Glomerular visceral epithelial cell (primary cell): ENCODE results near the gene SLC16A2.
"Not testable (repeated sequence)": the region's sequence is repeated elsewhere in the genome, so short reads cannot be mapped to it uniquely, and the experiment has no call there.

Experiments
- DNase-seq: peaks from one replicate; pipeline ENCODE4 v3.0.0-alpha.2; 2016; ENCODE audit errors: extremely low spot score

Gene SLC16A2

DNA sequence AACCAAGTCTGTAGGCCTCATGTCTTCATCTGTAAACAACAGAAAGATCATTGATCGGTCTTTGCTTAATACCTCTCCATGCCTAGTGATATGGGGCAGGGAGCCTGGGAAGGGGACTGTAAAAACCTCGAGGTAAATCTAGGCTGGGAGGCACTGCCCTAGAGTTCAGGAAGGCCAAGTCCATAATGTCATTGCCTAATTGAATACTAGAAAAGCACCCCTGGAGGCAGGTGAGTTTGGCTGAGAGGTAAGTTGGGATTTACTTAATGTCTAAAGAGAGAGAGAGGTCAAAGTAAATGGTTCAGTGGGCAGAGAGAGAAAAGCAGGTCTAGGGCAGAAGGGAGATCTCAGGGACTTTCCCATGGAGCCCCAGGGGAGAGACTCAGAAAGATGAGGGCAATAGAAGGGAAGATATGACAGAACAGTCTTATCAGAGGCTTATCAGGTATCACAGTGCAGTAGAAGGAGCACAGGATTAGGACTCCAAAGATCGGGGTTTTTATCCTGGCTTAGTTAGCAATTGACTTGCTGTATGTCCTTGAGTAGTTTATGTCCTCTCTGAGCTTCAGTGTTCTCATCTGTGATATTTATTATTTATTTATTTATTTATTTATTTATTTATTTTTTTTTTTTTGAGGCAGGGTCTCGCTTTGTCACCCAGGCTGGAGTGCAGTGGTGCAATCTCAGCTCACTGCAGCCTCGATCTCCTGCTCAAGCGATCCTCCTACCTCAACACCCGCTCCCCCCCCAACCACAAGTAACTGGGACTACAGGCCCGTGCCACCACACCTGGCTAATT is 85.2 kb downstream of the SLC16A2 start:
- no peak for DNase-seq

DNA sequence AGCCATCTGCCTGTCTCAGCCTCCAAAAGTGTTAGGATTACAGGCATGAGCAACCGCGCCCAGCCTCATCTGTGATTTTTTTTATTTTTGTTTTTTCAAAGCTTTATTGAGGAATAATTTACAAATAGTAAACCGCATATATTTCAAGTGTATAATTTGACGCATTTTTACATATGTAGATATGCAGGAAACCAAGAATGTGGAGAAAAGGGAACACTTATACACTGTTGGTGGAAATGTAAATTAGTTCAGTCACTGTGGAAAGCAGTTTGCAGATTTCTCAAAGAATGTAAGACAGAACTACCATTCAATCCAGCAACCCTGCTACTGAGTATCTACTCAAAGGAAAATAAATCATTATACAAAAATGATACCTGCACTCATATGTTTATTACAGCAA is 85.9 kb downstream of the SLC16A2 start:
- DNase-seq, result no peak

DNA sequence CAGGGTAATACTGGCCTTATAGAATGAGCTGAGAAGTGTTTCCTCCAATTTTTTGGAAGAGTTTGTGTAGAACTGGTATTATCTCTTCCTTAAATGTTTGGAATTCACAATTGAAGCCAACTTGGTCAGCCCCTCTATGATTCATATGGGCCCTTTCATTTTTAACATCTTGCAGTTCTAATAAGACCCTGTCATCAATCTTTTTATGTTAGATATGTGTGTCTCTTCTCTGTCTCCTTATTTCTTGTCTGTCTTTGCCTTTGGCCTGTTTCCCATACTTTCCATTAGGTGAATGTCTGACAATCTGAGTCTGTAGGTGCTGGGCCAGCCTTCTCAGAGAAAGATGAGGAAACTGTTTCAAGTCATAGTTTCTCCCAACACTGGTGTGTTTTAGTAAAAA is 88.7 kb downstream of the SLC16A2 start:
- DNase-seq, result no peak

DNA sequence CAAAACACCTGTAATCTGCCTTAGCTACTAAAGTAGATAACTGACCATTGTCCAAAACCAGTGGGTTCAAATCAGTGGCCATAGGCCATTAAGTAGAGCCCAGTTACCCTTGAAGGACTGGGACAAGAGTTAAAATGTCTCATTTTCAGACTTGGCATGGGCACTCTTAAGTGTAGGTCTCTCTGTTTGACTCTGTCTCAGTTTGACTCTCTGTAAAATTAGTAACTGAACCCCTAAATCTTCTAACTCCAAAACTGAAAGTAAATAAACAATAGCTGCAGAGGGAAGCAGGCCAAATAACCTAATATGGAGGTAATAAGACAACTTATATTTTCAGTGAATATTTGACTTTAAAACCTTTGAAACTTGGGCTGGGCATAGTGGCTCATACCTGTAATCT is 89.1 kb downstream of the SLC16A2 start:
- DNase-seq, result no peak

DNA sequence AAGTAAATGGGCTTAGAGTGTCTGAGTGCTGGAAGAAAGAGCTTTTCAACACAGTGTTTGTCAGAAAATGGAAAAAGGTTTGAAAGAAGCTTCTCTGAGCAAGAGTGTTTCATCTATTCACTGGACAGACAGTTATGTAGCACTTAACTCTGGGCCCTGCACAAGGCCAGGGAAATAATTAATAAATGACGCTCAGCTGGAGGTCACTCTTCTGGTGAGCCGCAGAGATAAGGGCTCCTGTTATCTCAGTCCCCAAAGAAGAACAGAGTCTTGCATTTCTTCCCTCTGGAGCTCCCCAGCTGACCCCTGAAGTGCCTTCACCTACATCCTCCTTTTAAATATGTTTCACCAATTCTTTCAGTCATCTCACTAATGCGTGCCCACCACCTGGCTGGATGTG is 90.4 kb downstream of the SLC16A2 start:
- no peak for DNase-seq

DNA sequence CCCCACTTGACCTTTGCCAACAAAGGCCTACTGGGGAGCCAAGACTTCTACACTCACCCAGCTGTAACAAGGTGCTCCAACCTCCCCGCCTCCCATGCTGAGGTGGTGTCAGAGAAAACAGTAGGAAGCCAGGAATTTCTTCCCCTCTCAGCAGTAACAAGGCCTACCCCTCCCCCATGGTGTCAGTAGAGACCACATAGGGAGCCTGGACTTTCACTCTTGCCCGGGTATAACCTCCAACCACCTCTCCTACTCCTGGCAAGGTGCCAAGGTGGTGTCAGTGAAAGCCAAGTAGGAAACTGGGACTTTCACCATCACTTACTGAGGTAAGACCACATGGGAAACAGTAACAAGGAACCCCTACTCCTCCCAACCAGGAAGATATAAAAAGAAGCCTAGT is 93.1 kb downstream of the SLC16A2 start:
- DNase-seq, result peak; percentile 38

DNA sequence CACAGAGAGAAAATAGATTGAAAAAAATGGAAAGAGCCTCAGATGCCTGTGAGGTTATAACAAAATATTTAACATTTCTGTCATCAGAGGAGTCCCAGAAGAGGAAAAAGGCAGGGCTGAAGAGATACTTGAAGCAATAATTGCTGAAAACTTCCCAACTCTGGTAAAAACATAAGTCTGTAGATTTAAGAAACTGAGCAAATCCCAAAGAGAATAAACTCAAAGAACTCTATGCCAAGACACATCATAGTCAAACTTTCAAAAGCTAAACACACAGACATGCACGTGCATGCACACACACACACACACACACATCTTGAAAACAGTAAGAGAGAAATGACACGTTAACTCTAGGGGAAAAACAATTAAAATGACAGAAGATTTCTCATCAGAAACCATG is 94.1 kb downstream of the SLC16A2 start:
- no peak for DNase-seq

DNA sequence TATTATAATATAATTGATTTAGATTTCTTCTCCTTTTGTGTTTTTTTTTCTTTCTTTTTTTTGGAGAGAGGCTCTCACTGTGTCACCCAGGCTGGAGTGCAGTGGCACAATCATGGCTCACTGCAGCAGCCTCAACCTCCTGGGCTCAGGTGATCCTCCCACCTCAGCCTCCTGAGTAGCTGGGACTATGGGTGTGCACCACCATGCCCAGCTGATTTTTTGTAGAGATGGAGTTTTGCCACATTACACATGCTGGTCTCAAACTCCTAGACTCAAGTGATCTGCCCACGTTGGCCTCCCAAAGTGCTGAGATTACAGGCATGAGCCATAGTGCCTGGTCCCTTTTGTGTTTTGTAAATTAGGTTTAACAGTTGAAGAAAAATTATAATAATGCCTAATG is 94.7 kb downstream of the SLC16A2 start:
- DNase-seq, result not testable (repeated sequence)

DNA sequence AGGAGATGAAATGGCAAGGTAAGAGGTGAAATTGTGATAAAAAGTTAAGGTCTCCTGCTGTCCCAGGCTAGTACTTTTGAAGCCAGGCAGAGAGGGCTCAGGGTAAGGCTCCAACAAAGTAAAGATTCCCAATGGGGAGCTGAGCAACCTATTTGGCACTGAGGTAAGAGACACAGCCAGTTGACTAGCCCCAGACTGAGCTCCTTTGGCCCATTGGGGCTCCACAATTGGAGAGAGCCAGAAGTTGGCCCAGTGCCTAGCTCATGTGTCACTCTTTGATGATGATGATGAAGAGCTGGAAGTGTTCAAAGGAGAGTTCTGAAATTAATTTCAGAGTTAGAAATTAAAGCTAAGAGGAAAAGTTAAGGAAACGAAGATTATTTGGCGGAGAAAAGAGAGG is 98.6 kb downstream of the SLC16A2 start:
- DNase-seq, result no peak

DNA sequence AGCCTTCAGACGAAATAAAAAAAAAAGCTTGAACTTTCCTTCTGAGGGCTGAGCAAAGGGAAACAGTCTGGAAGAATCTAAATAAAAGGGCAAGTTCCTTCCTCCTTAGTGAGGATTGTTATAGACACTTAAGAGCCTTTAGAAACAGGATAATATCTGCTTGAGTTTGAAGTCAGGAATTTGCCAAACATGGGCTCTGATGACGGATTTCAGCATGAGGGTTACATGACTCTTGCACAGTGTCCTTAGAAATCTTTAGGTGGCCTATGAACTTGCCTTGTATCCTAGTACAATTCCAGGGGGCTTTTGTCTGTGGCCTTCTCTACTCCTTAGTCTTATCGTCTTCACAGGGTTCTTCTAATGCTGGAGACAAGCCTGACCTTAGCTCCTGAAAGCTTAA is 99.0 kb downstream of the SLC16A2 start:
- DNase-seq, result no peak

DNA sequence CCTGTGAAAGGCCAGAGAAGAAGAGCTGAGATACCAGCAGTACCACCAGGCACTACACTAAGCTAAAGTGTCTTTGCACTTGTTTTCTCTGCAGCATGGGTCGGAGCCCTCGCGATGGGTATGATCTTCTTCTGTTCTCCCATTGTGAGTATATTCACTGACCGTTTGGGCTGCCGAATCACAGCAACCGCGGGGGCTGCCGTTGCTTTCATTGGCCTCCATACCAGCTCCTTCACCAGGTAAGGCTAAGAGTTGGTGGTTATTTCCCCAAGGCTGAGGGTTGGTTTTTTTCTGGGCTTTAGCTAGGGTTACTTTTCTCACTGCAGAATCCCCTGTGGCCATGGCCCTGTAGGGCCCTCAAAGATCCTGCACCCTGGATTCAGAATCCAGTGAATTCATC is 99.6 kb downstream of the SLC16A2 start:
- no peak for DNase-seq

DNA sequence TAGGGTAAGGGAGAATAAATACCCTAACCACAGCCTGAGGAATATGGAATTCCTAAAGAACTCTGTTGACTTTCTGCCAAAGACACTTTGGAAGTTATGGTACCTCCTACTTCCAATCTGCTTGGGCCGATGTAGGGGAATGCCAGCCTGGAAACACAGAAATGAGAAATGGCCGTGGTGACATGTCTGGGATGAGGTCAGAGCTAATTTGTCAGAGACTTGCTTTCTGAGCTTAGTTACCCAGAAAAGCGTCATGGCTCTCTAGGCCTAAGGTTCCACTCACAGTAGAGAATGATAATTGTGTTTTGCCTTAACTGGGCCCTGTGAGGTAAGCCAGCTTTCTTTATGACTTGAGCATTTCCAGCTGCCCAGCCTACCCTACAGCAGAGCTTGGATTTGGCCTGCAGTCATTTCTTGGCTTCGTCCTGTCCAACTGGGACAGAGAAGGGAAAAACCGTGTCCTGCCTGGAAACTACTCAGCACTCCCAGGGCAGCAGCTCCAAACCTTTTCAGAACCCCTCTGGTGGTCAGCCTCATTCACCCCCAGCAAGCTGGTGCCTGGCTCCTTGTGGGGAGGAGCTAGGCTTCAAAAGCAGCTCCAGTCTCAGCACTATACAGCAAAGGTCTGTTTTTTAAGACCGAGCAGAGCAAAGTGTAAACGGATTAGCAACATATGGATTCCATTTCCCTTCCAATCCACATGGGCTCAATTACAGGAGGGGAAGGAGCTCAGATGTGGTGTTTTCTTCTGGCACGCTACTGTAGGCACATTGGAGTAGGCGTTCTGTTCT is 100.9 kb downstream of the SLC16A2 start:
- peak; percentile 64 for DNase-seq

DNA sequence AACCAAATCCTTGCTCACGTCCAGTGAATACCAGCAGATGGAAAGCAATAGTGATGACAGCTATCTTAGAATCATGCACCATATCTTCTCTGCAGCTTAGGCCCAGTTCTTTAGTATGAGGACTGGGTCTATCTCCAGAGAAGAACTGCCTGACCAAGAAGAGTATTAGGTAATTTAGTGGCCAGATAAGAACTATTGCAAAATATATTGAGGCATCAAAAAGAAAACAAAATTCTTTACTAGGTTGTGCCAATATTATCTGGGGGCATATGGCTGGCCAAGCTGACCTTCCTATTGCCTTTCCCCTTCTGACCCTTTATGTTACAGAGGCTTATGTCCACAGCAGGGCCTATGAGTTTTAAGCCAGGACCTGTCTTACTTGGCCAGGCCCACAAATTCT is 101.9 kb downstream of the SLC16A2 start:
- DNase-seq, result no peak

DNA sequence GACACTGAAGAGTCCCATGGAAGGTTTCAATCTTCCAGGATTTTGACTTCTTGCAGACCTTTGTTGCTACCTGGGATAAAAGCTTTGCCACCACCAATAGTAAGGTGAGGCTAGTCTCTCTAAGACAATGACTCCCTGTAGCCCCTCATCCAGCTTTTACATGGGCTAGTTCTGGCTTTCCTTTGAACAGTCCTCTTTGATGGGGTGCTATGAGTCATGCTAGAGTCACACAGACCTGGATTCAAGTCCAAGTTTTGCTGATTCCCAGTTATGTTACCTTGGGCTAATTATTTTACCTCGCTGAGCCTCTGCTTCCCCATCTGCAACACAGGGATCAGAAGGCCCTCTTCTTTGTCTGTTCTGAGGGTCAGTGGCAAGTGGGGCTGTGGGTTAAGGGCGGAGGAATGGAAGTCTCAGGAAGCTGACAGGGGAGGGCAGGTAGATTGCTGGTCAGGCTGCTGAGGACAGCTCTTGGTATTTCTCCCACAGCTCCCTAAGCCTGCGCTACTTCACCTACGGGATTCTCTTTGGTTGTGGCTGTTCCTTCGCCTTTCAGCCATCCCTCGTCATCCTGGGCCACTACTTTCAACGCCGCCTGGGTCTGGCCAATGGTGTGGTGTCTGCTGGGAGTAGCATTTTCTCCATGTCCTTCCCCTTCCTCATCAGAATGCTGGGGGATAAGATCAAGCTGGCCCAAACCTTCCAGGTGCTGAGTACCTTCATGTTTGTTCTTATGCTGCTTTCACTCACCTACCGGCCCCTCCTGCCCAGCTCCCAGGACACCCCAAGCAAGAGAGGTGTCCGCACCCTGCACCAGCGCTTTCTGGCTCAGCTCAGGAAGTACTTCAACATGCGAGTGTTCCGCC is 102.8 kb downstream of the SLC16A2 start:
- no peak for DNase-seq

DNA sequence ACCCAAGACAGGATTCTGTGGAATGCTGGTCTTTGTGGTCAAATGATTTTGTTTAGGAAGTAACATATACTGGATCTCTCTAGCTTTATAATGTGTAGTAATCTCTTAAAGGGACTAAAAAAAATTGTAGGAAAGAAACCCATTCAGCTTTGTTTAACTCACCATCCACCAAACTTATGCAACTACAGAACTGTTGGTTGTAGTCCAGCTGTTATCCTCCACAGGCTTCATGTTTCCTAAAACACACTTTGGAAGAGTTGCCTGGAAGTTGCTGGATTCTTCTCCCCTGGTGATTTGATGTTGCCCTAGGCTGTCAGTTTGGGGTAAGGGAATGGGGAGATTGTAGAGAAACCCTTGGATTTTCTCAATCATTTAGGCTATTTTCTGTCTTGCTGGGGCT is 103.8 kb downstream of the SLC16A2 start:
- no peak for DNase-seq

DNA sequence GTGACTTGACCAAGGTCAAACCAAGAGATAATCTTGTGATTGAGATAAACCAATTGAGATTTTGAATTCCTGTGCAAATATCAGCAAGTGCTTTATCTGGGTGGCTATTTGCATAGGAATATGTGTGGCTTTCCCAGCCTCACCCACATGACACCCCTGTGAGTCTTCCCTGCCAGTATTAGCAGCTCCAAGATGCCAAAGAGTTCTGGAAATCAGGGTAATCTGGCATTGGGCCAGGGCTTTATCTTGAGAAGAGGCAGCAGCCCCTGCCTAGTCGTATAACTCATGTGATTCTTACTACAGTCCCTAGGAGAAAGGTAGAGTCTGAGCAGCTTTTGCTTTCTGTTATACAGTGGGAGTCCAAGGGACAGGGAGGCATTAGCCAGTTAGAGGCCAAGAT is 105.5 kb downstream of the SLC16A2 start:
- no peak for DNase-seq

DNA sequence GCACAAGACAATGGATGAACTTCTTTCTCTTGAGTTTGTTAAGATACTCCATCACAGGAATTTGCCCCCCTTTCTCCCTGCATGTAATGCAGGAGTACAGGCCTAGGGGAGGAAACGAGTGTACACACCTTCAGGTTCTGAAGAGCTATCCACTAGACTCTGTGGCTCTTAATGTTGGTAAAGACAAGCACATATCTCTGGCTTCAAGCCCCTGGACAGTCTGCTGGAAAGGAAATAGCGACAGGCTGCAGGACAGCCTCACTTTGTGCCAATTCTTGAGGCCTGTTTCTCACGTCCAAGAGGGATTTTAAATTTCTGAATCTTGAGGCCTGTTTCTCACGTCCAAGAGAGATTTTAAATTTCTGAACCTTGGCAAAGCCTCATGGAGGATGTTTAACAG is 106.1 kb downstream of the SLC16A2 start:
- DNase-seq, result no peak

DNA sequence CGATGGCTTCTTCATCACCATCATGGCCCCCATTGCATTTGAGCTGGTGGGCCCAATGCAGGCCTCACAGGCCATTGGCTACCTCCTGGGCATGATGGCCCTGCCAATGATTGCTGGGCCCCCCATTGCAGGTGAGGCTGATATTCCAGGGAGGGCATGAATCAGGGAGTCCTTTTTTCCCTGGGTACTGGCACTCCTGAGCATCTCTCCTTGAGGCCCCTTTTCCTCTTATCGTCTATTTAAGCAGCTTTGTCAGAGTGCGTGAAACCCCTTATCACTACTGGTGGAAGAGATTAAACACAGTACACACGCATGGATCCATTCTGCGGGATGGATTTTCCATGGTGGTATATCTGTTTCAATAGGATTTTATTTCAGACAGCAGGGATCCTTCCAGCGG is 108.0 kb downstream of the SLC16A2 start:
- DNase-seq, result no peak

DNA sequence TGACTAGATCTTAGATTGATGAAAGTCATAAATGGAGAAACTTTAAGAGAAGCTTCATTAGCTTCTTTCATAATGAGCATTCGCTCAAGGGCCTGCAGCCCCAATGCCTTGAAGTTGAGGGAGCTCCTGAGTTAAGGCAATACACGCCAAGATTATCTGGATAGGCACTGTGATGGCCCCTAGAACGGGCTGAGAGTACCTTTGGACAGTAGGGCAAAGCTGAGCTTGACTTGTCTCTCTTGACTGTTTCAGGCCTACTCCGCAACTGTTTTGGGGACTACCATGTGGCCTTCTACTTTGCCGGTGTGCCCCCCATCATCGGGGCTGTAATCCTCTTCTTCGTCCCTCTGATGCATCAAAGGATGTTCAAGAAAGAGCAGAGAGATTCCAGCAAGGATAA is 109.8 kb downstream of the SLC16A2 start:
- DNase-seq, result no peak

DNA sequence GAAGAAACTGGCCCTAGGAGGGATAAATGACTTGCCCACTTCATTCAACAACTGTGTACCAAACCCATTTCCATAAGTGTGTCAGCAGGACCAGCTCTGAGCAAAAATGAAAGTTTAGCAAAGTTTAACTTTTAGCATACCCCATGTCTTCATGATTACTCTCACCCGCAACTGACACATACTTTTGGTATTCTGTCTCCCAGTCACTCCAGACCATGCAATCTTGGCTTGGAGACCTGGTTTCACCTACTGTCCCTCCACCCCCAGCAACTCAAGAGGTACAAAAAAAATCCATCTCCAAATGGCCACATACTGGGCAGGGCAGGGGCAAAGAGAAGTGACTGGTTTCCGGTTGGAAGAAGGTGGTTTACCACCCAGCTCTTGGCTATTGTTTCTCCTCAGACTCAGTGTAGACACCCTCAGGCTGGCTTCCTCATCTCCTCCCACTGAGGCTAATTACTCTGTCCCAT is 113.3 kb downstream of the SLC16A2 start:
- DNase-seq, result peak; percentile 67

DNA sequence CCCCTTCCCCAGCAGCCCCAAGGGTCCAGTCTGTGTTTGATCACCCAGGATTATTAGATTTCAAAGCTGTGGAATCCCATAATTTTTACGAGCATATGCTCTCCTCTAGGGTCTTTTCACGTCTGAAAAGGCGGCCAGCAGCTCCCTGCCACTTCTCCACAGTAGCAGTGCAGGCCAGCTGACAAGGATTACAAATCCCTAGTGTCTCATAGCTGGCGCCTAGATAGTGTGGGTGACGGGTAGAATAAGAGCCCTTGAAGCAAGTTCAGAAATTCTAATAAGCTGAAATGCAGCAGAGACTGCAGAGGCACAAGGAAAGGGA is 113.8 kb downstream of the SLC16A2 start:
- no peak for DNase-seq

DNA sequence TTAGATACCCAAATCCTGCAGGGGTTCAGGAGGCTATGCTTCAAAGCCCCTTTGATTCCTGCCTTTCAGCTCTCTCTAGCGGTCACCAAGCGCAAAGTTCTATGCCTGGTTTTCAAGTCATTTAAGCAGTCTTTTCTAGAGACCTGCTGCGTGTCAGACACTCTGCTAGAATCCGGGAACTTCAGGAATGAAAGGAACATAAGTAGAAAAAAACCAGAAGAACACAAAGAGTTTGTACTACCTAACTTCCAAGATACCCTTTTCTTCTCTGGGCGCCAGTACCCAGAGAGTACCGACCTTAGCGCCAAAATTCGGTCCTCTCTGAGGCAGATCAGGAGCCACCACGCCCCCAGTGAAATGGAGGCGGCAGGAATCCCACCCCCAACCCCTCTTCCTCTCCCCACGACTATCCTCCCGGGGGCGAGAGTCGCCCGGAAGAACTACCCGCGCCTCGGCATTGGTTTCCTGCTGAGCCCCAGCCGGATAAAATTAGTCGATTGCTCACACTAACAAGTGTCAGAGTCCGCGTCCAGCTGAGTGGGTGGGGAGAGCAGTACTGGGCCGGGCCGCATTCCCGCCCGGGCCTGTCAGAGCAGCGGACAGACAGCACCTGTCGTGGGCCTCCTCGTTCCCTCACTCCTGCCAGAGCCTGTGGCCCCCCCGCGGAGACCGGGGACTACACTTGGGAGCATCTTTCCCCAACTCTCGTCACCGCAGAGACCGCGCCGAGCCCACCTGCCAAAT is 114.3 kb downstream of the SLC16A2 start:
- DNase-seq, result peak; percentile 63
